HCT116 (cell line): ENCODE data around the gene CHSY3.

Experiments used
- CTCF ChIP-seq, 3 experiments: fragments of 200-600 bp in 1 of 3; sonication (generic) in 1 of 3; IDR thresholded peaks in 2 of 3; conservative IDR thresholded peaks in 1 of 3; 2 replicates each; pipeline ENCODE4 v1.5.1; 2012 to 2017; ENCODE audit warnings: low read depth in 2 of 3, low read length in 2 of 3, antibody characterized with exemption in 1 of 3, borderline replicate concordance in 1 of 3, control low read depth in 1 of 3, mild to moderate bottlenecking in 1 of 3, mixed read lengths in 1 of 3, mixed run types in 1 of 3, moderate library complexity in 1 of 3; ENCODE audit not compliant: insufficient read depth in 1 of 3
- EZH2 ChIP-seq: fragments of 200-600 bp; sonication (generic); IDR thresholded peaks from 2 replicates; pipeline ENCODE4 v1.6.1; 2017; ENCODE audit warnings: antibody characterized with exemption, mixed run types

DNA sequence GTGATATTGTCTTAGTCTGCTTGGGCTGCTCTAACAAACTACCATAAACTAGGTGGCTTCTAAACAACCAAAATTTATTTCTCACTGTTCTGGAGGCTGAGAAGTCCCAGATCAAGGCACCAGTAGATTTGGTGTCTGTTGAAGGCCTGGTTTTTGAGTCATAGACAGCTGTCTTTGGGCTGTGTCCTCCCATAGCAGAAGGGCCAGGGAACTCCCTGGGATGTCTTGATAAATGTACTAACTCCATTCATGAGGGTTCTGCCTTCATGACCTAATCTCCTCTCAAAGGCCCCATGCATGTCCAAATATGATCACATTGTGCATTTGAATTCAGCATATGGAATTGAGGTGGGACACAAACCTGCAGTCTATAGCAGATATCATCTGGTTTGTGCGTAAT lies 121.2 kb downstream of the CHSY3 start:
- TF ChIP-seq EZH2 (no peak), CTCF (IDR thresholded peaks at IDR 0.05 in 2 of 3, conservative IDR thresholded peaks at IDR 0.05 in 1 of 3; ENCODE audit: borderline replicate concordance in 1 of 3, insufficient read depth in 1 of 3, low read depth in 2 of 3, low read length in 2 of 3) (no peak)
